Middle frontal gyrus (tissue), 1 donor: ENCODE results near the gene CNBD2.
"Not testable (repeated sequence)": the region's sequence is repeated elsewhere in the genome, so short reads cannot be mapped to it uniquely, and the experiment has no call there.

Source experiments
- DNase-seq: peaks from one replicate; pipeline ENCODE4 v3.0.0-alpha.2; 2015; ENCODE audit warnings: low spot score; ENCODE audit errors: extremely low spot score

Gene CNBD2

DNA sequence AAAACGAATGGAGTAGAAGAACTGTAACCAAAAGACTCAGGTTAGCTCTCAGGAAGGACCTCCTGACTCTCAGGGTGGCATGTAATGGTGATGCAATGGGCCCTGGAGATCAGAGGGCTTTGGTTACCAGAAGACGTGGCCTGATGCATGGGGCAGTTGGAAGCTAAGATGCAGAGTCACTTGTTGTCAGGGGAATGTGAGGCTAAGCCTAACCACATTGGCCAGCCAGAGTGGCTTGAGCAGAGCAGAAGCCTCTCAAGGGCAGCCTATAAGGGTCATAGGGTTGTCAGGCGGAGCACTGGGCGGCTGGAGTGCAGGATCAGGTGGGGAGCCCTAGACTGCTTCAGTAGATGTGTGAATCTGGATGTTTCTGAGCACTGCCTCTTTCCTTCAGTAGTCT is 5.9 kb downstream of the CNBD2 start:
- DNase-seq = no peak

DNA sequence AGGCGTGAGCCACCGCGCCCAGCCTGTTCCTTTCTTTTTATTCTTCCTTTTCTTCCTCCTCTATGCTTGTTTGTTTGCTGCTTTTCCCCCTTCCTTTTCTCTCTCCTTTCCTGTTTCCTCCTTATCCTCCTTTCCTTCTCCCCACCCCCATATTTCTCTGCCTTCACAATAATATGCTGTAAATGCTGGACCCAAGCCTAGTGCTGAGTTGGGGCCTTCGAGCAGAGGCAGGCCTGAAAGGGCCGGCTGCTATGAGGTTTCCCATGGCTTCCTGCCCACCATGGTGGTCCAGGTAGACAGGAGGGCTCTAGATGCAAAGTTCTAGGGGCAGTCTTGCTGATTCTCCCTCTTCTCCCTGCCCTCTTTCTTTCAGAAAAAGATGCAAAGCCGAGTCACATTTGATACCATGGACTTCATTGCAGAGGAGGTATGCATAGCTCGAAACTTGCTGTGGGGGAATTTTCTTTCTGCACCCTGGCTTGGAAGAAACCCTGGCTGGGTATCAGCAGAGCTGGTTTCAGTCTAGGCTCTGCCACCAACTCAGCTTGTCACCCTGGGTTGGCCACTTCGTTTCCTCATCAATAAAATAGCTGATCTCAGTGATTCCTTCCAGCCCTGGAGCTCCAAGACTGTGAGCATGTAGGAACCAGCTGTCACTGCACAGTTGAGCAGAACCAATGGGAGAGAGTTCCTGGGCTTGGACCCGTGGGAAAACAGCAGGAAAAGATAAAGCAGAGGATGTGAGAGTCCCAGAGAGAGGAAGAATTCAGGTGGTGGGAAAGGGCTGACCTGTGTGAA is 7.4 kb downstream of the CNBD2 start:
- DNase-seq = no peak

DNA sequence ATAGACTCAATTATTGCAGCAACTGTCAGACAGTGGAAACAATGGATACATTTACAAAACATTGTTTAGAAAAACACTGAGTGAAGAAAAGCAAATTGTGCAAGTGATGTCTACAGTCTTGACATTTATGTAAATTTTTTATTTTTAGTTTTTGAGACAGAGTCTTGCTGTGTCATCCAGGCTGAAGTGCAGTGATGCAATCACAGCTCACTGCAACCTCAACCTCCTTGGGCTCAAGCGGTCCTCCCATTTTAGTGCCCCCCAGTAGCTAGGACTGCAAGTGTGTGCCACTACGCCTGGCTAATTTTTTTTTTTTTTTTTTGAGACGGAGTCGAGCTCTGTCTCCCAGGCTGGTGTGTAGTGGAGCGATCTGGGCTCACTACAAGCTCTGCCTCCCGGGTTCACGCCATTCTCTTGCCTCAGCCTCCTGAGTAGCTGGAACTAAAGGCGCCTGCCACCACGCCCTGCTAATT is 9.7 kb downstream of the CNBD2 start:
- no peak for DNase-seq

DNA sequence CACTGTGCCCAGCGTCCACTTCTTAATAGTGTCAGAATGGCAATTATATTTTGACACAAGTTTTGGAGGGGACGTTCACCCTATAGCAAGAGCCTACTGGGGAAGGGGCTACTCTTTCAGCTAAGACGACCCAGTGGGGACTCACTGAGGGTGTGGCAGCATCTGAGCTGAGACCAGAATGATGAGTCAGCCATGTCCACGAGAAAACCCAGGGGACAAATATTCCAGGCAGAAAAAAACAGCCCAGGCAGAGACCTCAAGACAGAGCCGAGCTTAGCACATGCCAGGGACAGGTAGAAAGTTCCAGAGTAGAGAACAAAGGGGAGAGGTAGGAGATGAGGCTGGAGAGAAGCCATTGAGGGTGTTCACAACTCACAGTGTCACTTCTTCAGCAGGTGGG is 11.2 kb downstream of the CNBD2 start:
- DNase-seq = no peak

DNA sequence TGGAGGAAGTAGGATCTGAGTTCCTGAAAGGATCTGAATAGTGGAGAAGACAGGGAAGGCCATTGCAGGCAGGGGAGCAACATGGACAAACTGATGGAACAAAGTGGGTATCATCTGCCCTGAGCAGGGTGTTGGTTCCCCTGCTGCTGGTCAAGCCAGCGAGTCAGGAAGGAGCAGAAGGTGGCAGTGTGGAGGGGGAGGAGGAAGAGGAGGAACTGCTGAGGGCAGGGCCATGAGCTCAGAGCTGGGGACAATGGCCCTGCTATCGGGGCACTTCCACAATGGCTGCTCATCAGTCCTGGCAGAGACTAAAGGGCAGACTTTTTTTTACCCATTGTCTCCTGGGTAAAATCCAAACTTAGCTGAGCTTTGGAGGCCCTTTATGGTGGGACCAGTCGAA is 13.6 kb downstream of the CNBD2 start:
- no peak for DNase-seq

DNA sequence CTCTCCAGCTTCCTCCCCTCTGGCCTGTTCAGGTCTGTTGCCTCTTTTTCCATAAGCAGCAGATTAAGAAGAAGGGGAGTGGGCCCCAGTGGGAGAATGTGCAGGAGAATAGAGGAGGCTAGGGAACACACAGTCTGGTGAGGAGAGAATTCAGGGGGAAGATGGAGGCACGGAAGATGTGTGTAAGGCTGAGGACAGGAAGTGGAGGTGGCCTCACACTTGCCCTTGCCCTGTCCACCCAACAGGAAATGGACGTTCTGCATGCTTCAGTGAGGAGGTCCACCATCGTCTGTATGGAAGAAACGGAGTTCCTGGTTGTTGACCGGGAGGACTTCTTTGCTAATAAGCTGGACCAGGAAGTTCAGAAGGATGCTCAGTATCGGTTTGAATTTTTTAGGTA is 16.0 kb downstream of the CNBD2 start:
- DNase-seq = no peak

DNA sequence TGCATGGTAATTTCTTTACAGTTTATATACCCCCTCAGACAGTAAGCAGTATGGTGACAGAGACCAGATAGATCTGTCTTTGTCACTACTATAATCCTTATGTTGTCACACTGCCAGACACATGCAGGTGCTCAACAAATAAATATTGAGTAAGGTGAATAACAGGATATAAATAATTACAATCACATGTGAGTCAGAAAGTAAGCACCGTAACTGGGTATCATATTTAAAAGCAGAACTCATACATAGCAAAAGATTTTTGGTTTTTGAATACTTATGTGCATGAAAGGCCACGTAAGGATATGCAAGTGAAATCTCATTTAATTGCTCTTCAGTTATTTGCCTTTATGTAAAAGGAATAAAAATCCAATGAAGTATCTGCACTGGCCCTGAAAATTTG is 17.4 kb downstream of the CNBD2 start:
- DNase-seq = no peak

DNA sequence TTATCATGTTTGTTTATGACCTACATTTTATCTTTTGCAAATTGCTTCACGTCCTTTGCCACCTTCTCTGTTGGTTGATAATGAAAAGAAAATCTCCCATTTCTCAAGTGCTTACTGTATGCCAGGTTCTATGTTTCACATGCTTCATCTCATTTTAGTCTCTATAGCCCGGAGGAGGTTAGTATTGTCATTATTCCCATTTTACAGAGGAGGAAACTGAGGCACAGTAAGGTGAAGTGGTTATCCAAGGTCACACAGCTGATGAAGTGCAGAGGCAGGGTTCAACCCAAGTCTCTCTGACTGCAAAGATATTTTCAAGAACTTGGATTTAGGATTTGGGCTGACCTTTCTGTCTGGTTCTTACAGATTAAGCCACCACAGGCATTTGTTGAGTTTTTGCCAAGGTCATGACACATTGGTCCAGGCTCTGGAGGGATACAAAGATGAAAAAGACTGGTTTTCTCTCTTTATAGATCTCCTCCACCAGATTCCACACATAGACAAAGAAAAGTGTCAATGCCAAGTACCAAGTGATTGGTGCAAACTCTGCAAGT is 20.6 kb downstream of the CNBD2 start:
- no peak for DNase-seq

GRCh38 chr20:35991142-35991771 is 22.9 kb downstream of the CNBD2 start:
- no peak for DNase-seq

GRCh38 chr20:35992713-35993335 is 24.4 kb downstream of the CNBD2 start:
- no peak for DNase-seq

DNA sequence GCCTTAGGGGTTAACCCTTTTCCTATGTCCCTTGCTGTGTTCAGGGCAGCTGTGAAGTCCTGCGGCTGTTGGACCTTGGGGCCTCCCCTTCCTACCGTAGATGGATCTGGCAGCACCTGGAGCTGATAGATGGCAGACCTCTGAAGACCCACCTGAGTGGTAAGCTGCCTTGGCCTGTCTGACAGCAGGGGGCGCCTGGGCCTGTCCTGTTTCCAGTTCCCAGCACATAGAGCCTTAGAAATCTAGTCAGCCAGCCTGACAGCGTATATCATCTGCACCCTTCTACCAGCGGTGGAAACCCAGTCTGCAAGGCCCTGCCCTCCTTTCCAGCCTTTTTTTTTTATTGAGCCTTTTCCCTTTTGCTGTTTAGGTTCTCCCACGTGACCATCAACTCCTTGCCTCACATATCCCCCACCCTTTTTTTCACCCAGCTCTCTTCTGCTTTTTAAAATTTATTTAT is 26.6 kb downstream of the CNBD2 start:
- DNase-seq = peak; percentile 58

GRCh38 chr20:35996492-35996891 is 28.1 kb downstream of the CNBD2 start:
- not testable (repeated sequence) for DNase-seq

DNA sequence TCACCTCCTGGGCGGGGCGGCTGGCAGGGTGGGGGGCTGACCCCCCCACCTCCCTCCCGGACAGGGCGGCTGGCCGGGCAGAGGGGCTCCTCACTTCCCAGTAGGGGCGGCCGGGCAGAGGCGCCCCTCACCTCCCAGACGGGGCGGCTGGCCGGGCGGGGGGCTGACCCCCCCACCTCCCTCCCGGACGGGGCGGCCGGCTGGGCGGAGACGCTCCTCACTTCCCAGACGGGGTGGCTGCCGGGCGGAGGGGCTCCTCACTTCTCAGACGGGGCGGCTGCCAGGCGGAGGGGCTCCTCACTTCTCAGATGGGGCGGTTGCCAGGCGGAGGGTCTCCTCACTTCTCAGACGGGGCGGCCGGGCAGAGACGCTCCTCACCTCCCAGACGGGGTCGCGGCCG is 32.9 kb downstream of the CNBD2 start:
- not testable (repeated sequence) for DNase-seq

- no peak for DNase-seq
Observed at GRCh38 chr20:36002855-36003254, 34.5 kb downstream of the CNBD2 start.

DNA sequence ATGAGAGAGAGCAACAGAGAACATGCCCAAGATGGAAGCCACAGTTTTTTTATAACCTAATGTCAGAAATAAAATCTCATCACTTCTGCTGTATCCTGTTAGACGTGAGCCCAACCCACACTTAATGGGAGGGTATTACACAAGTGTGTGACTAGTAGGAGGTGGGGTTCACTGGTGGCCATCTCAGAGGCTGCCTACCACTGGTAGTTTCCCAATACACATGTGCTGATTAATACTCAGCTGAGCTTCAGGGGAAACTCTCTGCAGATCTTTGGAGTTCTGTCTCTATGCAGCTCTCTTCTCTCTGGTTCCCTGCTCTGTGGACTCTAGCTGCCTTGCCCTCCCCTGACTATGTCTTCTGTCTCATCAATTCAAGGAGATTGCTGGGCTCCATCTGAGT is 35.7 kb downstream of the CNBD2 start:
- DNase-seq = no peak

DNA sequence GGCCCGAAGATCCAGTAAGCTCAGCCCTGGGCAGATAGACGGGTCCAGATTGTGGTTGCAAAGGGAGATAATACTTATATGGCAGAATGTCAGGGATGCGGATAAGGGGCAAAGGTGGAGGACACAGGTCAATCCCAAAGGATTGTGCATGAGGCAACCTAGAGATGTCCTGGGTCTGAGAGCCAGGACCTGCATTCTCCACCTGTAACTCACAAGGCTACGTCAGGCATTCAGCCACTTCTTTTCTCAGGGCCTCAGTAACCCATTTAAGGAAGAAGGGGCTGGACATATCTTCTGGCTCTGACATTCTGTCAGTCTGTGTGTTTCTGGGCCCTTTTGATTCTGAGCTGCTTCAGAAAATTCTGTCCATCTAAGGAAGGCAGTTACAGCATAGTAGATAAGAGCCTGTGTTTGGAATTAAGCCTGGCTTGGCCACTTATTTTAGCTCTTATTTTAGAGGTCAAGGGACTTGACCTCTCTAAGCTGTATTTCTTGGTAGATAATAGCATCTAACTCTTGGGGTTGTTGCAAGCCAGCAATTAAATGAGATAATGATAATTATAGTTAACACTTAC is 40.2 kb downstream of the CNBD2 start:
- DNase-seq = no peak

DNA sequence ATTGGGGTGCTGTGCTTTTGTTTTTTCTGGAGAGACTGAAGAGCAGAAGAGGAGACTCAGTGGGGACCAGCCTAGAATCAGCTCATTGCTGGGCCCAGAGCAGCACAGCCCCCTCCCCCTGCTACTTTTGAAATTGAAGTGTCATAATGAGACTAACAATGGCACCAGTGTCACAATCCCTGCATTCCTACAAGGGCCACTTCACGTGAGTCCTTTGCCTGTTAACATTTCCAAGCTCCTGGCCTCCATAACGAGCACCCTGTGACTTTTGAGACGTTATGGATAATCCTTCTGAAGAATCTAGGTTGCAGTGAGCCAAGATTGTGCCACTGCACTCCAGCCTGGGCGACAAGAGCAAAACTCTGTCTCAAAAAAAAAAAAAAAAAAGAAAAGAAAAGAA is 41.7 kb downstream of the CNBD2 start:
- no peak for DNase-seq

- no peak for DNase-seq
Observed at GRCh38 chr20:36010825-36011224, 42.4 kb downstream of the CNBD2 start.

- no peak for DNase-seq
Observed at GRCh38 chr20:36015806-36016403, 47.5 kb downstream of the CNBD2 start.

DNA sequence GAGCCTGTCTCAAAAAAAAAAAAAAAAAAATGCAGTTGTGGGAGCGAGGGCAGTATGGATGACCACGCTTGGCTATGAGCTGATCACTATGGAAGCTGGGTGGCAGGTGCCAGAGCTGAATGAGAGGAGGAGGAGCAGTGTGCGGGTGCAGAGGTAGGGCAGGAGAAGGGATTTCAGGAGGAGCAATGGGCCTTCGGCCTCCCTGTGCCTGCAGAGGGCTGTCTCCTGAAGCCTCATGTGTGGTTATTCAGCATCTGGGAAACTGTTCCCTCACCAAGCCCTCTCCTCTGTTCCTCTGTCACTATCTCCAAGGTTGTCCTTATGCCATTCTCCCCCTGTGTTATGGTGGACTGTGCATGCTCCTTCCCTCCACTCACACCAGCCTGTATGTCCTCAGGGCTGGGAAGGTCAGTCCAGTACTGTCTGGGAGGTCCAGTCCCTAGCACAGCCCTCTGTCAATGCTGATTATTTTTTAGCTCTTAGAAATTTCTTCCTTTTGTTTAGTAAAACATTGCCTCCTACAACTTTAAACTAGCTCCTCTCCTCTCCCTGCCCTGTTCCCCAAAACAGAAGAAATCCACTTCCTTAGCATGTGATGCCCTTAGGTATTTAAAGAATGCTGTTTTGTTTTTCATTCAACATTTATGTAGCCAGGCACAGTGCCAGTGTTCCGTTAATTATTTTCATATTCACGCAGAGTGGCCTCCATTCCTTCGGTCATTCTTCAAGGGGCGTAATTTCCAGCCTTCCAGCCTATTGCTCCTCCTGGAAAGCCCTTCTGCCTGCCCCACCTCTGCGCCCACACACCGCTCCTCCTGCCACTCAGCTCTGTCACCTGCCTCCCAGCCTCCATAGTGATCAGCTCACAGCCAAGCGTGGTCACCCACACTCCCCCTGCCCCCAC is 48.9 kb downstream of the CNBD2 start:
- DNase-seq = no peak
